IPS-15b (cell line): ENCODE measurements around the gene ATP2C1.
A peak's percentile ranks its signal among the peaks of the same experiment; 100 is the strongest.
"Not testable (repeated sequence)": the region's sequence is repeated elsewhere in the genome, so short reads cannot be mapped to it uniquely, and the experiment has no call there.

ENCODE experiments used
- H3K27me3 ChIP-seq: one replicate; pipeline ENCODE4 v1.6.1; 2013; ENCODE audit warnings: low read length; ENCODE audit not compliant: control insufficient read depth, insufficient read depth
- H3K36me3 ChIP-seq: one replicate; pipeline ENCODE4 v1.6.1; 2013; ENCODE audit warnings: low read length; ENCODE audit not compliant: control insufficient read depth, insufficient read depth
- H3K4me1 ChIP-seq: one replicate; pipeline ENCODE4 v1.6.1; 2013; ENCODE audit warnings: mild to moderate bottlenecking, low read length; ENCODE audit not compliant: control insufficient read depth, insufficient read depth
- H3K4me3 ChIP-seq: one replicate; pipeline ENCODE4 v1.5.1; 2013; ENCODE audit warnings: low read depth, low read length
- H3K9ac ChIP-seq: one replicate; pipeline ENCODE4 v1.6.1; 2013; ENCODE audit warnings: low read depth, mild to moderate bottlenecking, low read length
- H3K9me3 ChIP-seq: one replicate; pipeline ENCODE4 v1.6.1; 2013; ENCODE audit warnings: mild to moderate bottlenecking, low read length; ENCODE audit not compliant: control insufficient read depth, insufficient read depth

The ATP2C1 gene

DNA sequence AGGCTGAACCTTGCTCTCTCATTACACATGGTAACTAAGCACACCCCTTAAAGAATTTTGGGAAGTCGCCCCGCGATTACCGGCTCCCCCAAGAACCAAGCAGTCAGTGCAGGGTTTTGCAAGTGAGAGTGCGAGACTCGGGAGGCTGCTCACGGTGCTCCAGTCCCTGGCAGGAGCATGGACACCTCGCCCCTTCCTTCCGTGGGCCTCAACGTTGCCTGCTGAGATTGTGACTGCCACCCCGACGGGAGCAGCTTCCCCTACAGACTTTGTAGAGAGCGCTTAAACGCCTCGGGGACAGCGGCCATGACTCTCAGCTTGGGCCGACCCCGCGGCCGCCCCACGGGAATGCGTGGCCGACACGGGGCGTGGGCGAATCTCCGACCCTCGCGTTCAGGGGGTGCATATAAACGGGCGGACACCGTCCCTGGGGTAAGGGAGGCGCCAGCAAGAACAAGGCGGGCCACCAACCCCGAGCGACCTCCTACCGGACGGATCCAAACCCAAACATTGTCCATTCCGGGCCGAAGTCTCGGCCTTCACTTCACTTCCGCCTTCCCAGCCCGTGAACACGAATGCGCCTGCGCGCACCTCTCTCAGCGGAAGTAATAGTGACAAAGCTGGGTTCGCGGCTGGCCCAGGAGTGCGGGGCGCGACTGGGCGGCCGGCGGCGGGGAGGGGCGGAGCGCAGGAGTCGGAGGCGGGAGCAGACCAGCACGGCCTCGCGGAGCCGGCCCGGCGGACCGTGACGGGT is at the start of gene ATP2C1:
Gene ATP2C1, plus strand, starts transcription at position 709 of the 754 bp plus-strand sequence. CDS start 686 bp downstream, outside the sequence.
- H3K9me3 ChIP-seq: no peaks in the 10 kb centered on the region
- peaks cover 18% of the 10 kb centered on the region for H3K4me1 ChIP-seq
- H3K27me3 ChIP-seq: no peaks in the 10 kb centered on the region
- H3K4me3 ChIP-seq: peak within 1 kb of the TSS; percentile 91
- H3K36me3 ChIP-seq: no peaks in the 10 kb centered on the region
- H3K9ac ChIP-seq: peak within 1 kb of the TSS; percentile 82

- H3K36me3 ChIP-seq: no peaks in the 10 kb centered on the region
- H3K27me3 ChIP-seq: no peaks in the 10 kb centered on the region
- H3K4me1 ChIP-seq: peaks cover 14% of the 10 kb centered on the region
- H3K9ac ChIP-seq: no peak overlapping the region
- H3K9me3 ChIP-seq: no peaks in the 10 kb centered on the region
- H3K4me3 ChIP-seq: no peak overlapping the region
These were observed 49.4 kb upstream of the ATP2C1 start for GRCh38 chr3:130844462-130844861.

GRCh38 chr3:130846181-130846580 is 47.7 kb upstream of the ATP2C1 start:
- no peak overlapping the region for H3K9ac ChIP-seq
- peaks cover 12% of the 10 kb centered on the region for H3K4me1 ChIP-seq
- no peaks in the 10 kb centered on the region for H3K36me3 ChIP-seq
- H3K9me3 ChIP-seq: no peaks in the 10 kb centered on the region
- no peaks in the 10 kb centered on the region for H3K27me3 ChIP-seq
- H3K4me3 ChIP-seq: no peak overlapping the region

GRCh38 chr3:130849091-130849552 is 44.8 kb upstream of the ATP2C1 start:
- Histone ChIP-seq H3K9ac (no peak overlapping the region), H3K4me1 (peaks cover 12% of the 10 kb centered on the region), H3K27me3 (no peaks in the 10 kb centered on the region), H3K9me3 (no peaks in the 10 kb centered on the region), H3K36me3 (no peaks in the 10 kb centered on the region), H3K4me3 (no peak overlapping the region)

GRCh38 chr3:130850044-130850797 is 43.7 kb upstream of the ATP2C1 start:
- peaks cover 12% of the 10 kb centered on the region for H3K4me1 ChIP-seq
- H3K4me3 ChIP-seq: no peak overlapping the region
- no peaks in the 10 kb centered on the region for H3K9me3 ChIP-seq
- no peaks in the 10 kb centered on the region for H3K36me3 ChIP-seq
- no peak overlapping the region for H3K9ac ChIP-seq
- H3K27me3 ChIP-seq: no peaks in the 10 kb centered on the region

DNA sequence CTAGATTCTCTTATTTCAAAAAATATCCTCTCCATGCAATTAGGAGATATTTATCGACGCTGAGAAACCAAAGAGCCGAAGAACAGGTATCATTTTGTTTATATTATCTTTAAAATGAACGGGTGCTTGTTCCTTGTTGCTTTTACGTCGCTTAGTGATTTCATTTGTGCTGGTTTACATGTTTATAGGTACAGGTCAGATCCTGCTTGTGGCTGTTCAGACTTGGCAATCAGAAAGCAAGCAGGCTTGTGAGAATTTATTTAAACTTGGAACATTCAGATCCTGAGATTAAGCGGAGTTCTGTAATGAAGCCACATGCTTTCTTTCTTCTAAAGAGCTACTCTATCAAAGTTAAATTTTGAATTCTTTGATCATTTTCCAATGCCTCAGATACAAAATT is 43.0 kb upstream of the ATP2C1 start:
- H3K9ac ChIP-seq: no peak overlapping the region
- H3K36me3 ChIP-seq: no peaks in the 10 kb centered on the region
- no peaks in the 10 kb centered on the region for H3K27me3 ChIP-seq
- H3K4me1 ChIP-seq: peaks cover 12% of the 10 kb centered on the region
- H3K9me3 ChIP-seq: no peaks in the 10 kb centered on the region
- no peak overlapping the region for H3K4me3 ChIP-seq

GRCh38 chr3:130851277-130851676 is 42.6 kb upstream of the ATP2C1 start:
- H3K9ac ChIP-seq: no peak overlapping the region
- H3K36me3 ChIP-seq: no peaks in the 10 kb centered on the region
- H3K27me3 ChIP-seq: no peaks in the 10 kb centered on the region
- H3K4me1 ChIP-seq: peaks cover 12% of the 10 kb centered on the region
- H3K4me3 ChIP-seq: no peak overlapping the region
- H3K9me3 ChIP-seq: no peaks in the 10 kb centered on the region

- no peak overlapping the region for H3K9ac ChIP-seq
- no peaks in the 10 kb centered on the region for H3K36me3 ChIP-seq
- H3K9me3 ChIP-seq: no peaks in the 10 kb centered on the region
- no peaks in the 10 kb centered on the region for H3K27me3 ChIP-seq
- H3K4me1 ChIP-seq: peaks cover 12% of the 10 kb centered on the region
- H3K4me3 ChIP-seq: no peak overlapping the region
These were observed 40.3 kb upstream of the ATP2C1 start for GRCh38 chr3:130853581-130853980.

- Histone ChIP-seq H3K9me3 (no peaks in the 10 kb centered on the region), H3K4me3 (no peak overlapping the region), H3K27me3 (no peaks in the 10 kb centered on the region), H3K9ac (no peak overlapping the region), H3K36me3 (no peaks in the 10 kb centered on the region), H3K4me1 (peaks cover 9% of the 10 kb centered on the region)
These were observed 39.5 kb upstream of the ATP2C1 start for GRCh38 chr3:130854208-130854864.

GRCh38 chr3:130857336-130858026 is 36.4 kb upstream of the ATP2C1 start:
- H3K4me1 ChIP-seq: no peaks in the 10 kb centered on the region
- H3K9me3 ChIP-seq: no peaks in the 10 kb centered on the region
- no peaks in the 10 kb centered on the region for H3K27me3 ChIP-seq
- H3K36me3 ChIP-seq: no peaks in the 10 kb centered on the region
- no peak overlapping the region for H3K4me3 ChIP-seq
- no peak overlapping the region for H3K9ac ChIP-seq

- not testable (repeated sequence) for H3K4me3 ChIP-seq, H3K4me1 ChIP-seq, H3K9me3 ChIP-seq
These were observed 31.8 kb upstream of the ATP2C1 start for GRCh38 chr3:130862130-130862529.

More at GRCh38 chr3:130862130-130862529, 31.8 kb upstream of the ATP2C1 start:
- not testable (repeated sequence) for H3K9ac ChIP-seq, H3K36me3 ChIP-seq, H3K27me3 ChIP-seq
